HL-60 (cell line): ENCODE data around the gene GUCY1B1.

ENCODE experiments used
- DNase-seq, 2 experiments: peaks; one replicate each; pipeline ENCODE4 v3.0.0-alpha.2; 2010 to 2020; ENCODE audit warnings: low read depth in 1 of 2, low spot score in 1 of 2
- H3K27ac ChIP-seq: fragments of 250-450 bp; sonication (Bioruptor Pico); replicated peaks from 2 replicates; pipeline ENCODE4 v1.5.1; 2020; ENCODE audit warnings: mild to moderate bottlenecking, moderate library complexity
- H3K27me3 ChIP-seq: fragments of 250-450 bp; sonication (Bioruptor Pico); 2 replicates; pipeline ENCODE4 v1.5.1; 2021; ENCODE audit warnings: mild to moderate bottlenecking, moderate library complexity; ENCODE audit not compliant: insufficient read depth, poor library complexity, severe bottlenecking
- H3K4me3 ChIP-seq: replicated peaks from 2 replicates; pipeline ENCODE4 v1.5.1; 2011; ENCODE audit warnings: mild to moderate bottlenecking, control low read depth, low read length; ENCODE audit not compliant: insufficient read depth
- GABPA ChIP-seq: IDR thresholded peaks from 2 replicates; pipeline ENCODE4 v1.6.1; 2012; ENCODE audit warnings: low read depth
- POLR2AphosphoS5 ChIP-seq: IDR thresholded peaks from 2 replicates; pipeline ENCODE4 v1.6.1; 2012; ENCODE audit warnings: low read depth
- REST ChIP-seq: IDR thresholded peaks from 2 replicates; pipeline ENCODE4 v1.6.1; 2012; ENCODE audit warnings: low read depth; ENCODE audit not compliant: insufficient replicate concordance
- SPI1 ChIP-seq: IDR thresholded peaks from 2 replicates; pipeline ENCODE4 v1.6.1; 2012; ENCODE audit warnings: low read depth, mild to moderate bottlenecking, borderline replicate concordance
- TF ChIP-seq, protein P1 (sequence below): IDR thresholded peaks from one replicate; pipeline ENCODE4 v1.5.1; 2011; ENCODE audit warnings: low read length, control low read depth, inconsistent platforms; ENCODE audit not compliant: insufficient read depth

GUCY1B1 gene

GRCh38 chr4:155785828-155786227 lies 27.0 kb downstream of the GUCY1B1 start:
- Histone ChIP-seq H3K27ac (no peak overlapping the region), H3K27me3 (no peaks in the 10 kb centered on the region), H3K4me3 (no peak overlapping the region)
- DNase-seq, result no peak
- TF ChIP-seq SPI1 (no peak), REST (no peak), GABPA (no peak), POLR2AphosphoS5 (no peak)
- TF ChIP-seq, protein P1, sequence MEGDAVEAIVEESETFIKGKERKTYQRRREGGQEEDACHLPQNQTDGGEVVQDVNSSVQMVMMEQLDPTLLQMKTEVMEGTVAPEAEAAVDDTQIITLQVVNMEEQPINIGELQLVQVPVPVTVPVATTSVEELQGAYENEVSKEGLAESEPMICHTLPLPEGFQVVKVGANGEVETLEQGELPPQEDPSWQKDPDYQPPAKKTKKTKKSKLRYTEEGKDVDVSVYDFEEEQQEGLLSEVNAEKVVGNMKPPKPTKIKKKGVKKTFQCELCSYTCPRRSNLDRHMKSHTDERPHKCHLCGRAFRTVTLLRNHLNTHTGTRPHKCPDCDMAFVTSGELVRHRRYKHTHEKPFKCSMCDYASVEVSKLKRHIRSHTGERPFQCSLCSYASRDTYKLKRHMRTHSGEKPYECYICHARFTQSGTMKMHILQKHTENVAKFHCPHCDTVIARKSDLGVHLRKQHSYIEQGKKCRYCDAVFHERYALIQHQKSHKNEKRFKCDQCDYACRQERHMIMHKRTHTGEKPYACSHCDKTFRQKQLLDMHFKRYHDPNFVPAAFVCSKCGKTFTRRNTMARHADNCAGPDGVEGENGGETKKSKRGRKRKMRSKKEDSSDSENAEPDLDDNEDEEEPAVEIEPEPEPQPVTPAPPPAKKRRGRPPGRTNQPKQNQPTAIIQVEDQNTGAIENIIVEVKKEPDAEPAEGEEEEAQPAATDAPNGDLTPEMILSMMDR, result no peak

DNA sequence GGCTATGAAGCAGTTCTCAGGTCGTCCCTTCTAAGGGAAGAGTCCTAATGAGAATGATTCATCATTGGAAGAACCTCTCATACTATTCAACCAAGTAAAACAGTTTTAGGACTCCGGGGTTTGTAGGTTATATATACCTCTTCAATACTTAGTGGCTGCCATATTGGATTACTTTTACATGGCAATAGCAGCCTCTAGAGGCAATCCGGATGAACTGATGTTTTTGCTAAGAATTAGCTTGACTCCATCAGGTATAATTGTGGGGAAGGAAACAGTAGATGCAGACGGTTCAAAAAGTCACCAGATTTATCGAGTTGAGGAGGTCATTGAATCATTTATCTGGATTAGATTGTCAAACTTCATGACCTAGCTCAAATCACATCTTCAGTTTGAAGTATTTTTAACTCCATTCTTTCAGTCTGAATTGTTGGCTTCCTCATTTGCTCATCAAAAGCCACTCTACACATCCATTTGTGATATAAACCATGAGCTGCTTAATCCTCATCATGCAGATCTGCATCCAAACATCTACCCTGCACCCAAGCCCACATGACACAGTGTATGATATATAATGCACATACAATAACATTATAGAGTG lies 28.4 kb downstream of the GUCY1B1 start:
- H3K27ac ChIP-seq, result no peak overlapping the region
- no peak overlapping the region for H3K4me3 ChIP-seq
- DNase-seq, result peak in 1 of 2 experiments; percentile 19
- TF ChIP-seq, protein P1, result peak; percentile 68
- TF ChIP-seq GABPA, result no peak
- no peaks in the 10 kb centered on the region for H3K27me3 ChIP-seq

- H3K27ac ChIP-seq, result no peak overlapping the region
- DNase-seq, result no peak
- no peak for TF ChIP-seq REST
- TF ChIP-seq GABPA, result no peak
- TF ChIP-seq, protein P1, result no peak
- TF ChIP-seq SPI1, result no peak
- no peak for TF ChIP-seq POLR2AphosphoS5
- H3K27me3 ChIP-seq, result no peaks in the 10 kb centered on the region
- H3K4me3 ChIP-seq, result no peak overlapping the region
These were observed 30.6 kb downstream of the GUCY1B1 start for GRCh38 chr4:155789391-155789790.

- Histone ChIP-seq H3K27me3 (no peaks in the 10 kb centered on the region), H3K27ac (no peak overlapping the region), H3K4me3 (no peak overlapping the region)
- TF ChIP-seq POLR2AphosphoS5 (no peak), GABPA (no peak), REST (no peak), SPI1 (no peak)
- TF ChIP-seq, protein P1, result no peak
- DNase-seq, result no peak
These were observed 31.2 kb downstream of the GUCY1B1 start for GRCh38 chr4:155789982-155790381.
